HG03025 (cell line): Measurements from ENCODE around the gene KCNQ1.
A peak's percentile ranks its signal among the peaks of the same experiment; 100 is the strongest.

Experiments used
- ATAC-seq: cut with Tn5 transposase; IDR thresholded peaks from one replicate; pipeline ENCODE4 v1.9.1; 2021; ENCODE audit warnings: mild to moderate bottlenecking, moderate library complexity; ENCODE audit not compliant: unreplicated experiment, low FRiP score

Gene KCNQ1

GRCh38 chr11:2531277-2531986 lies 86.6 kb downstream of the KCNQ1 start:
- no peak for ATAC-seq

DNA sequence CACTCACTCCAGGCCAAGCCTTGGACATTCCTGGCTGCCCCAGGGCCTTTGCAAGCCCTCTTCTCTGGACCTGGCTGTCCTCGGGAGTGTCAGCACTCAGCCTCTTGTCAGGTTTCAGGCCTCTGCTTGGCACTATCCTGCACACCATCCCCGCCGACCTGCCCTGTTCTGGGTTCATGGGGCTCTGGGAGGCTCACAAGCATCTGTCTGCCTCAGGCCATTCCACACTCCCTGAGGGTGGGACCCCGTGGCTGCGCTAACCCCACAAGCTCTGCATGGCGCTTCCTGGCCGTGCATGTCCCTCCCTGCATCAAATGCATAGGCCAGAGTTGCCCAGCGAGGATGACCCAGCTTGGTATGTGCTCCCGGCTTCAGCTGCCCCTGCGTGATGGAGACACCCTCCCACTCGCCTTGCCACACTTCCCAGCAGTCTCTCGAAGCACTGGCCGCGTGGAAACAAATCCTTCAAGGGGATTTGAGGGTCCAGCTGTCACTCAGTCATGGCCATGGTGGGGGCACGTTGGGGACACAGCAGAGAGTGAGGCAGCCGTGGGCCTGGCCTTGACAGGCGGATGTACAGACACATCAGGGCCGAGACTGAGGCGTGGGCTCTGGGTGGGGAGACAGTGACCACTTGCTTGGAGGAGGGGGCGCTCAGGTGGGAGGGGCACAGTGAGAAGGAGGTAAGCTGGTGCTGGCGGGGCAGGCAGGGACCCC lies 87.3 kb downstream of the KCNQ1 start:
- ATAC-seq = no peak

DNA sequence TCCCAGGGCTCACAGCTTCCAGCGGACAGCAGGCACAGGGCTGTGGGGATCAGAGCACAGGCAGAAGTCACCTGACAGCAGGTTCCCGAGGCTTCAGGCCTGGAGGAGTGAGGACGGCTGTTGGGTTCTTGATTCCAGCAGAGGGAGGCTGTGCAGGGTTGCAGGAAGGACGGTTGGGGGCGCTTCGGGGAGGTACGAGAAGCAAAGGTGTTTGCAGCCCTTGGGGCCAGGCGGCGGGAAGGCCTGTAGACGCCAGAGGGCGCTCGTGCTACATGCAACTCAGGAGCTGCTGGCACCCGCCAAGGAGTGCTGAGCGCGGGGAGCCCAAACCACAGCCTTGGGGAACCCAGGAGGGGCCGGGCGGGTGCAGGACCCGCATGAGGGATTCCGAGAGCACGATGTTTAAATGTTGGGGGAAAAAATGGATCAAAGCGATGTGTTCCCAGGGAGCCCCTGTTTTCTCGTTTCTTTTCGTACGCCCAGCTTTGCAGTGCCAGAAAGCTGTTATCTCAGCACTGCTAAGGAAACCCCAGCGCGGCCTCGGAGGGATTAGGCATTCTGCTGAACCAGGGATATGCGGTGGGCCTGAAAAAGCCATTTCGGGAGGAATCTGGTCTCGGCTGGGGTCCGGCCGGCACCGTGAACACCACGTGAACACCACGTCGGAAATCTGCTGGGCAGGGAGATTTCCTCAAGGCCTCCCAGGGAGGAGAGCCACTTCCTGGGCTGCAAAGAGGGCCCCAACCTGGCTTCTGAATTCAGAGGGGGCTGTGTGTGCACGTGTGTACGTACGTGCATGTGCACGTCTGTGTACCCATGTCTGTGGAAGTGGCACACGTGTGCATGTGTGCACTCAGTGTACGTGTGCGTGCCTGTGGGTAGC lies 88.1 kb downstream of the KCNQ1 start:
- ATAC-seq = peak; percentile 40

DNA sequence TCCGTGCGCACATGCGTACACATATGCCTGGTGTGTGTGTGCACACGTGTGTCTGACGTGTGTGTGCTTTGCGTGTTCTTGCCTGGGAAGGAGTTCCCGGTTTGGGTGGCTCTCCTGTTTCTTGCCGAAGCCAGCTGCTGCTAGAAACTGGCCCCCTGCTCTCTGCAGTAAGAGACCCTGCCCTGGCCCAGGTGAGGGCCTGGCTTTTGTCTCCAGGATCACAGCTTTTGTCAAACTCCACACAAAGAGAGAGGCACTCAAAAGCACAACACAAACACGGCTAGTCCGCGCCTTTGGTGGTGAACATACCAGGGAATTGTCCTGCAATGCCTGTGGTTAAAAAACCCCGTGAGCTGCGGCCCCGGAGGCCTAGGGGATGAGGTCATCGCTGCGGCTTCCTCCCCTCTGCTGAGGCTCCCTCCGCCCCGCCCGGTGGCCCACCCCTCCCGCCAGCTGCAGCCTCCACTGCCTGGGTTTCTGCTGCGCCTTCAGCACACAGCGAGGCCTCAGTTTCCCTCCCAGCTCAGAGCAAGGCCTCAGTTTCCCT lies 88.9 kb downstream of the KCNQ1 start:
- ATAC-seq = no peak

GRCh38 chr11:2534134-2534956 lies 89.5 kb downstream of the KCNQ1 start:
- ATAC-seq = no peak

DNA sequence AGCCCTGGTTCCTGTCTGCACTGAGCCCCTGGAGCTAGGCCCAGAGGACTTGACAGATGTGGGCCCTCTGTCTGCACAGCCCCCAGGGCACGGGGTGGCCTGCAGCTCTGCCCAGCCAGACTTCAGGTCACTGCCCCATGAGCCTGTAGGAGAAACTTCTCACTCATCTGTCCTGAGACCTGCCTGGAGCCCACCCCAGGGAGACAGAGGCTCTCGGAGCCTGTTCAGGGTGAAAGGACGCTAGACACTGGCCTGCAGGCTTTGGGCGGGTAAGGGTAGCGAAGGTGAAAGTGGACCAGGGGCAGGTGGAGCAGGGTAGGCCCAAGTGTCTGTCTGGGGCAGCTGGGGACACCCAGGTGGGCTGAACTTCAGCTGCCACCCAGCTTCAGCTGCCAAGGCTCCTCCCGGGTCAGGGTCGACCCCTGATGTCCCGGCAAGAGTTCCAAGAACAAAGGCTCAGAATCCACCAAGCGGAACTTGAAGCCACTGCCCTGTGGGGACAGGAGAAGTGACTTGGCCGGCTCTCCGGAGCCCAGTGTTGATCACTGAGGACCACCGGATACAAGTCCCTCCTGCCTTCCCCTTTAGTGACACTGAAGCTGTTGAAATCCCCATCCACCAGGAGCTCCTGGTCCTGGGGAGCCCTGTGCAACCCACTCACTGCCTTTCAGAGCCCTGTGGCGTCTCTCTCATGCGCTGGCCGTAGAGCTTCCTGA lies 90.3 kb downstream of the KCNQ1 start:
- no peak for ATAC-seq

DNA sequence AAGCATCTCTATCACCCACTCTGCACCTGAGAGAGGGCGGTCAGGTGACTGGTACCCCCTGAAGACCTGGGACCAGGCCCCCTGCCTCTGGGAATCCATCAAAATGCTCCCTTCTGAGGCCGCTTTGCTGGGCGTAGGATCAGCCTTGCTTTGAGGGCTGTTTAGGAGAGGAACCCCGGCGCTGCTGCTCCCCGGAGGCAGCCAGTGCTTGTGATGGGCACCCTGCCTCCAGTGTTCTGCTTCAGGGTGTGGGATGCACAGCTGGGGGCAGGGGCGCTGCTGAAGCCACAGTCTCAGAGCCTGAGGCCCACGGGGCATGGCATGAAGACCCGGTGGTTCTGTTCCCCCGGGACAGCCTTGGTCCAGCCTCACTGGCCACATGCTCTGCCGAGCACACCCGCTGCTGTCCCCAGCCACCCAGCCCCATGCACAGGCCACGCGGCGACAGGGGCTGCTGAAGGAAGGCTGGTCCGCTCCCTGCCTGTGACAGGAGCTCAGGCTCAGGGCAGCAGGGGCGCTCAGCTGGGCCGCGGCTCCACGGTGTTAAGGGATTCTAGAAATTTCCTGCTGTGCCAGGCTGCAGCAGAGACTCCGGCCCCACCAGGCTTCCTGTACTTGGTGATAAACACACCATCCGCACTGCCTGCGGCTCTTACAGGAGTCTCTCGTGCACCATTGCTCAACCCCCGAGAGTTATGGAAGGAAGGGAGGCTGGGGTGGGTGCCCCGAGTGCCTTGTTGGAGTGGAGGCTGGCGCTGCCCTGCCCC lies 91.0 kb downstream of the KCNQ1 start:
- no peak for ATAC-seq

GRCh38 chr11:2536440-2536989 lies 91.7 kb downstream of the KCNQ1 start:
- ATAC-seq = no peak

- no peak for ATAC-seq
Measured at GRCh38 chr11:2537010-2537705, 92.3 kb downstream of the KCNQ1 start.

- ATAC-seq = no peak
Measured at GRCh38 chr11:2537896-2538724, 93.3 kb downstream of the KCNQ1 start.

GRCh38 chr11:2538951-2539350 lies 94.1 kb downstream of the KCNQ1 start:
- ATAC-seq = no peak

GRCh38 chr11:2539371-2540222 lies 94.8 kb downstream of the KCNQ1 start:
- ATAC-seq = no peak

- ATAC-seq = no peak
Measured at GRCh38 chr11:2540223-2540991, 95.6 kb downstream of the KCNQ1 start.

GRCh38 chr11:2540992-2541680 lies 96.3 kb downstream of the KCNQ1 start:
- no peak for ATAC-seq

- no peak for ATAC-seq
Measured at GRCh38 chr11:2541881-2542361, 97.1 kb downstream of the KCNQ1 start.
